Sigmoid colon (tissue), 4 donors: Measurements from ENCODE around the gene C5orf46.

Experiments used
- CTCF ChIP-seq, 4 experiments: fragments of 450-650 bp in 3 of 4; fragments of 200-600 bp in 1 of 4; IDR thresholded peaks; one replicate each; pipeline ENCODE4 v1.5.1; 2016 to 2019; ENCODE audit warnings: antibody characterized with exemption in 4 of 4, mild to moderate bottlenecking in 3 of 4, moderate library complexity in 2 of 4
- EP300 ChIP-seq, 4 donors: sonication (generic); formaldehyde crosslinking; IDR thresholded peaks; one replicate each; pipeline ENCODE4 v1.6.1; 2017; ENCODE audit warnings: antibody characterized with exemption in 4 of 4
- POLR2A ChIP-seq, 2 donors: fragments of 450-650 bp; IDR thresholded peaks; one replicate each; pipeline ENCODE4 v1.6.1; 2016; ENCODE audit warnings: antibody characterized with exemption in 2 of 2, mild to moderate bottlenecking in 2 of 2, moderate library complexity in 2 of 2
- POLR2AphosphoS5 ChIP-seq, 4 donors: sonication (generic); formaldehyde crosslinking; IDR thresholded peaks; one replicate each; pipeline ENCODE4 v1.6.1; 2017; ENCODE audit warnings: antibody characterized with exemption in 4 of 4

DNA sequence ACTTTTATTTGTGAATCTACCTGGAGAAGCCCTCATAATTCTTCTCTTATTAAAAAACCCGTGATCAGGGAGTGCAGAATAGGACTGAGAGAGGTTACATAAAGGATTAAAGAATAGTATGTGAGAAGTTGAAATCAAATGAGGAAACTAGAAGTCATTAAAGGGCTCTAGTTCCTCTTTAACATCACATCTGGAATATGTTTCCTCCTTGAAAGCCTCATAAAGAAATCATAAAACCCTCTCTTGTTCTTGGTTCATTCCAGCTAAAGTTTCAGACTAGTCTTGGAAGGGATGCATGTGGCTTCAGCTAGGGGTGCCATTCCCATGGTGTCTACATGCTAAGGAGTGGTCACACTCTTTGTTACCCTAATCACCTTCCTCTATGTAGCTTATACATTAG lies 5.7 kb upstream of the C5orf46 start:
- TF ChIP-seq CTCF (IDR thresholded peaks at IDR 0.05): no peak
- peak in 2 of 4 donors; percentile 22 to 57 for TF ChIP-seq POLR2AphosphoS5 (IDR thresholded peaks at IDR 0.05)
- TF ChIP-seq POLR2A (IDR thresholded peaks at IDR 0.05): no peak
- TF ChIP-seq EP300 (IDR thresholded peaks at IDR 0.05): no peak
